ENCODE measurements around the gene CDK5.
A peak's percentile ranks its signal among the peaks of the same experiment; 100 is the strongest.

Gene CDK5

GRCh38 chr7:151017953-151018420 lies 39.7 kb downstream of the CDK5 start:
- H3K27ac ChIP-seq (ENCODE audit: low read depth, low read length, poor library complexity, severe bottlenecking), result no peak overlapping the region
- H3K4me2 ChIP-seq (ENCODE audit: low read length), result peak overlapping the region; percentile 57
- H3K9ac ChIP-seq (ENCODE audit: low read length), result peak overlapping the region; percentile 8; the same call in 1 of the 2 replicates
- H3K4me3 ChIP-seq (ENCODE audit: low read depth, low read length, poor library complexity, severe bottlenecking), result peak overlapping the region; percentile 51
- H3F3A ChIP-seq (ENCODE audit: insufficient read depth, low read length), result no peaks in the 10 kb centered on the region
- peaks cover 27% of the 10 kb centered on the region for H3K4me1 ChIP-seq (ENCODE audit: insufficient read depth, low read length, severe bottlenecking)
- no peaks in the 10 kb centered on the region for H3K79me2 ChIP-seq (ENCODE audit: insufficient read depth, low read length)
- H3K9me3 ChIP-seq (ENCODE audit: low read length), result no peaks in the 10 kb centered on the region
- no peaks in the 10 kb centered on the region for H3K9me2 ChIP-seq (ENCODE audit: low read depth, low read length)
- peak; percentile 100 for TF ChIP-seq CTCF (IDR thresholded peaks at IDR 0.05; ENCODE audit: low read length)
- TF ChIP-seq EZH2 (IDR thresholded peaks at IDR 0.05; ENCODE audit: borderline replicate concordance, low read length), result no peak
- H2AFZ ChIP-seq (ENCODE audit: low read length), result no peak overlapping the region
- no peaks in the 10 kb centered on the region for H3K36me3 ChIP-seq (ENCODE audit: insufficient read depth, low read length)
- H4K20me1 ChIP-seq (ENCODE audit: insufficient read depth, low read length), result no peaks in the 10 kb centered on the region
- H3K27me3 ChIP-seq (ENCODE audit: insufficient read depth, low read length), result peaks cover 8% of the 10 kb centered on the region

- Histone ChIP-seq H2AFZ (ENCODE audit: low read length) (no peak overlapping the region), H3K27ac (ENCODE audit: low read depth, low read length, poor library complexity, severe bottlenecking) (no peak overlapping the region), H3K79me2 (ENCODE audit: insufficient read depth, low read length) (no peaks in the 10 kb centered on the region), H4K20me1 (ENCODE audit: insufficient read depth, low read length) (no peaks in the 10 kb centered on the region), H3K4me3 (ENCODE audit: low read depth, low read length, poor library complexity, severe bottlenecking) (peak overlapping the region; percentile 51), H3K4me2 (ENCODE audit: low read length) (peak overlapping the region; percentile 57), H3F3A (ENCODE audit: insufficient read depth, low read length) (no peaks in the 10 kb centered on the region), H3K9ac (ENCODE audit: low read length) (peak overlapping the region; percentile 8; the same call in 1 of the 2 replicates), H3K9me3 (ENCODE audit: low read length) (no peaks in the 10 kb centered on the region), H3K4me1 (ENCODE audit: insufficient read depth, low read length, severe bottlenecking) (peaks cover 27% of the 10 kb centered on the region), H3K27me3 (ENCODE audit: insufficient read depth, low read length) (peaks cover 7% of the 10 kb centered on the region; the same call in 1 of the 2 replicates), H3K36me3 (ENCODE audit: insufficient read depth, low read length) (no peaks in the 10 kb centered on the region), H3K9me2 (ENCODE audit: low read depth, low read length) (no peaks in the 10 kb centered on the region)
- TF ChIP-seq CTCF (IDR thresholded peaks at IDR 0.05; ENCODE audit: low read length), result no peak
- TF ChIP-seq EZH2 (IDR thresholded peaks at IDR 0.05; ENCODE audit: borderline replicate concordance, low read length), result no peak
Measured at GRCh38 chr7:151017370-151017952, 40.2 kb downstream of the CDK5 start.

GRCh38 chr7:151016942-151017341 lies 40.8 kb downstream of the CDK5 start:
- TF ChIP-seq CTCF (IDR thresholded peaks at IDR 0.05; ENCODE audit: low read length), result peak; percentile 18; the same call in 1 of the 2 replicates
- no peak for TF ChIP-seq EZH2 (IDR thresholded peaks at IDR 0.05; ENCODE audit: borderline replicate concordance, low read length)
- peaks cover 27% of the 10 kb centered on the region for H3K4me1 ChIP-seq (ENCODE audit: insufficient read depth, low read length, severe bottlenecking)

More at GRCh38 chr7:151016942-151017341, 40.8 kb downstream of the CDK5 start:
- H3K79me2 ChIP-seq (ENCODE audit: insufficient read depth, low read length), result no peaks in the 10 kb centered on the region
- no peaks in the 10 kb centered on the region for H3K36me3 ChIP-seq (ENCODE audit: insufficient read depth, low read length)
- no peaks in the 10 kb centered on the region for H3K9me2 ChIP-seq (ENCODE audit: low read depth, low read length)
- no peak overlapping the region for H3K27ac ChIP-seq (ENCODE audit: low read depth, low read length, poor library complexity, severe bottlenecking)
- no peaks in the 10 kb centered on the region for H3K9me3 ChIP-seq (ENCODE audit: low read length)
- no peak overlapping the region for H3K4me3 ChIP-seq (ENCODE audit: low read depth, low read length, poor library complexity, severe bottlenecking)
- no peak overlapping the region for H2AFZ ChIP-seq (ENCODE audit: low read length)
- H4K20me1 ChIP-seq (ENCODE audit: insufficient read depth, low read length), result no peaks in the 10 kb centered on the region
- H3K27me3 ChIP-seq (ENCODE audit: insufficient read depth, low read length), result peaks cover 11% of the 10 kb centered on the region; the same call in 1 of the 2 replicates
- H3K9ac ChIP-seq (ENCODE audit: low read length), result no peak overlapping the region
- H3F3A ChIP-seq (ENCODE audit: insufficient read depth, low read length), result no peaks in the 10 kb centered on the region
- no peak overlapping the region for H3K4me2 ChIP-seq (ENCODE audit: low read length)
